ENCODE measurements around the gene FCRL5.

DNA sequence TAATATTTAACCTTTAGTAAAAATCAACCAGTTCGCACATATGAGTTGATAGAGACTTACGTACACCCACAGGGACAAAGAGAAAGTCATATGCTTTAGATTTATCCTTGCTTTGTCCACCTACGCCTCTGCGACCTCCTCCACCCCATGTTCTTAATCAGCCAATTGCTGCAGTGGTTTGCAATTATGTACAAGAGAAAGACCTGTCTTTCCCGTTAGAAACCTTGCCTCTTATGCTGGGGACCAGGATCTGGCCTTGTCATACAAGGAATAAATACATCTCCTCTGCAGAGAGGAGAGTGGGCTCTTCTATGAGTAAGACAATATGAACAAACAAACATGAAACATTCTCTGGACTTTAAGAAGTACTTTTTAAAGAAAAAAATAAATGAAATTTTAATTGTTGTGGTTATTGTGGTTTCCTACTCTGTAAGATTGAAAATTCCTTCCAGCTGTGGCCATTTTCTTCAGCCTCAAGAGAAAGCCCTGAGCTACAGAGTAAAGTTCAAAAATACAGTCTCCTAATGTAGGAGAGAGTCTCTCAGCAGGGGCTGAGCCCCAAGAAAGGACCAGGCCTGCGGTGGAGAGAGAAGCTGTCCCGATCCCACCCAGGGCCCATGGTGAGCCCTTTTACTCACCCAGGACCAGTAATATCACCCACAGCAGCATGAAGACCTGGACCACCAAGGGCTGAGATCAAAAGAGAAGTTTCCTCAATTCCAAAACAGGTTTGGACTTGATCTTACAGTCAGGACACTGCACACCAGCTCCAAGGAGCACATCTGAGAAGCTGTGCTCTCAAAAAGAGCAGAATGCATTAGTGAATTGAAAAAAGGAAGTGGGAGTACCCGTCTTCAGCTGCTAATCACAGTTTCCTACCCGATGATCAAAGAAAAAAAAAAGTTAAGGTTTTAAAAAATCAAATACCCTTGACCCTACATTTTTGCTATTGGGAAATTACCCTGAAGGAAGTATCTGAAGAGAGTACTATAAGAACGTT lies at the start of gene FCRL5:
- TF ChIP-seq, protein P1, sequence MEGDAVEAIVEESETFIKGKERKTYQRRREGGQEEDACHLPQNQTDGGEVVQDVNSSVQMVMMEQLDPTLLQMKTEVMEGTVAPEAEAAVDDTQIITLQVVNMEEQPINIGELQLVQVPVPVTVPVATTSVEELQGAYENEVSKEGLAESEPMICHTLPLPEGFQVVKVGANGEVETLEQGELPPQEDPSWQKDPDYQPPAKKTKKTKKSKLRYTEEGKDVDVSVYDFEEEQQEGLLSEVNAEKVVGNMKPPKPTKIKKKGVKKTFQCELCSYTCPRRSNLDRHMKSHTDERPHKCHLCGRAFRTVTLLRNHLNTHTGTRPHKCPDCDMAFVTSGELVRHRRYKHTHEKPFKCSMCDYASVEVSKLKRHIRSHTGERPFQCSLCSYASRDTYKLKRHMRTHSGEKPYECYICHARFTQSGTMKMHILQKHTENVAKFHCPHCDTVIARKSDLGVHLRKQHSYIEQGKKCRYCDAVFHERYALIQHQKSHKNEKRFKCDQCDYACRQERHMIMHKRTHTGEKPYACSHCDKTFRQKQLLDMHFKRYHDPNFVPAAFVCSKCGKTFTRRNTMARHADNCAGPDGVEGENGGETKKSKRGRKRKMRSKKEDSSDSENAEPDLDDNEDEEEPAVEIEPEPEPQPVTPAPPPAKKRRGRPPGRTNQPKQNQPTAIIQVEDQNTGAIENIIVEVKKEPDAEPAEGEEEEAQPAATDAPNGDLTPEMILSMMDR (IDR thresholded peaks at IDR 0.05): no peak
- no peak for TF ChIP-seq ZFX (IDR thresholded peaks at IDR 0.05; ENCODE audit: borderline replicate concordance)
